GM21360 (cell line): ENCODE data around the gene TESMIN.

Experiments used
- ATAC-seq: cut with Tn5 transposase; IDR thresholded peaks from one replicate; pipeline ENCODE4 v1.9.1; 2021; ENCODE audit warnings: mild to moderate bottlenecking, moderate library complexity; ENCODE audit not compliant: unreplicated experiment

TESMIN gene

DNA sequence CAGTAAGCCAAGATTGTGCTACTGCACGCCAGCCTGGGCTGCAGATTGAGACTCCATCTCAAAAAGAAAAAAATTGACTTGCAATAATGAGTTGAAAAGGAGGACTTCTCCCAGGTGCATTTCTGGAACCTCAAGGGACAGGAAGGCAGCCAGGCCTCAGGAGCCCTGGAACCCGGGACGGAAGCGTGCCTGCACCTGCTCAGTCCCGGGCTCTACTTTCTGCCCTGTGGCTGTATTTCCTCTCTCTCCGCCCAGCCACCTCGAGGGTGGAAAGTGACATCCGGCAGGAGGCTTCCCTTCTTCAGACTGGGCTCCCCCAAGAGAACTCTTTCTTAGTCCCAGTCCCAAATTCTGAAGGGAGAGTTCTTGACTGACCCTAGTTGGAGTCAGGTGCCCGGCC is 87.2 kb downstream of the TESMIN start:
- no peak for ATAC-seq

- no peak for ATAC-seq
Observed at GRCh38 chr11:68663482-68664010, 87.8 kb downstream of the TESMIN start.

GRCh38 chr11:68661697-68662603 is 89.4 kb downstream of the TESMIN start:
- ATAC-seq = no peak

DNA sequence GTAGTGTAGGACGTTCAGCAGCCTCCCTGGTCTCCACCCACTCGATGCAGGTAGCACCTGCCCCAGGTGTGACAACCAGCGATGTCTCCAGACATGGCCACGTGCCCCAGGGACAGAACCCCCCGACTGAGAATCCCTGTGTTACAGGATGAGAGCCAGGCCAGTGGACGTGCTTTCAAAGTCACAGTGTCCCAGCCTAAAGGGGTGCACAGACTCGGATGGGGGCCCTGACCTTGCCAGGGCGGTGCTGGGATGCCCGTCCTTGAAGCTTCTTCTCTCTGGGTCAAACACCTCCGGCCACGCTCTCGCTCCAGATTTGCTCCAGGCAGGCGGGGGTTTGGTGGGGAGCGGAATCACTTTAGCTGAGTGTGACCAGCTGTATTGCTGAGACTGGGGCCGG is 90.3 kb downstream of the TESMIN start:
- no peak for ATAC-seq

- ATAC-seq = no peak
Observed at GRCh38 chr11:68660066-68660810, 91.1 kb downstream of the TESMIN start.

DNA sequence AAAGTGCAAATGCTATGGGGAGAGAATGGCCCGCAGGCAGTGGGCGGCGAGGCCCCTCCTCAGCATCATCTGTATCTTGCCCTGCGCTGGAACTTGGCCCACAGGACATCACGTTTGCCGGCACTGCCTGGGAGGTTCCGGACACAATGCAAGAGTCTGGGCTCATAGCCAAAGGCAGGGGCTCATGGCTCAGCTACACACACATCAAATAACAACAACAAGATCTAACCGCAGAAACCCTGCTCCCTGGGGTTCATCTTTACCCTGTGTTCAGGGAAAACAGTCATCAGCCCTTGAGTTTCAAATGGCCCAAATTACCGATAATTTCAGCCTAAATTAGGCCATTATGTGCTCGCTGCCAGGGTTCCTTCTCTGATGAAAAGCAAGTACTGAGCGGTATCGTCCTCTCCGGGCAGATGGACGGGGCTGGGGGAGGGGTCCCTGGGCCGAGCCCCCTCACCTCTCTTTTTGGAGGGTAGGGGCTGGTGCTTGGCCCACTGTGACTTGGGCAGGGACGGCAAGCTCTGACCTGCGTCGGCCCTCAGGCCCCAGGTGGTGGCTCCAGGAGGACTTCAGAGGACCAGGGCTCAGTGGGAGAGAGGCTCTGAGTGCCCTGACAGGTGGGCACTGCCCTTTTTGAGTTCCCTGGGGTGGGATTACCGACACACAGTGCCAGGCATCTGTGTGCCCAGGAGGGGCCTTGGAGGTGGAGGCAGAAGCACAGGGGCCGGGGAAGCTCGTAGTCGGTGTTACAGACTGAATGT is 92.0 kb downstream of the TESMIN start:
- no peak for ATAC-seq

- no peak for ATAC-seq
Observed at GRCh38 chr11:68658661-68659060, 92.7 kb downstream of the TESMIN start.

DNA sequence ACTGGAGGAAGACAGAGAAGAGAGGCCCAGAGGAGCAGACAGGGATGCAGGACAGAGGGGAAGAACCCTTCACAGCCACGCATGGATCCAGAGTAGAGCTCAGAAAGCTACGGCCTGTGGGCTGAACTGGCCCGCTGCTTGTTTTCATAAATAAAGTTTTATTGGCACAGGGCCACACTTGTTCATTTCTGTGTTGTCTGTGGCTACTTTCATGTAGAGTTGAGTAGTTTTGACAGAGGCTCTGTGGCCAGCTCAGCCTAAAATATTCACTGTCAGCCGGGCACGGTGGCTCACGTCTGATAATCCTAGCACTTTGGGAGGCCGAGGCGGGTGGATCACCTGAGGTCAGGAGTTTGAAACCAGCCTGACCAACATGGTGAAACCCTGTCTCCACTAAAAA is 93.2 kb downstream of the TESMIN start:
- ATAC-seq = no peak
